GM19043 (cell line): ENCODE data around the gene SLC25A33.
"Not testable (repeated sequence)": the region's sequence is repeated elsewhere in the genome, so short reads cannot be mapped to it uniquely, and the experiment has no call there.

Experiments
- ATAC-seq: cut with Tn5 transposase; IDR thresholded peaks from one replicate; pipeline ENCODE4 v1.9.1; 2021; ENCODE audit warnings: low read depth; ENCODE audit not compliant: unreplicated experiment

Gene SLC25A33

GRCh38 chr1:9538669-9539164 lies 548 bp upstream of the SLC25A33 start:
- no peak for ATAC-seq

GRCh38 chr1:9539829-9540550 lies 725 bp downstream of the SLC25A33 start:
- ATAC-seq, result peak; percentile 34

- ATAC-seq, result no peak
Observed at GRCh38 chr1:9542430-9542829, 3.2 kb downstream of the SLC25A33 start.

- no peak for ATAC-seq
Observed at GRCh38 chr1:9544926-9545325, 5.7 kb downstream of the SLC25A33 start.

- no peak for ATAC-seq
Observed at GRCh38 chr1:9549955-9550546, 10.8 kb downstream of the SLC25A33 start.

GRCh38 chr1:9551984-9552383 lies 12.7 kb downstream of the SLC25A33 start:
- ATAC-seq, result no peak

- ATAC-seq, result no peak
Observed at GRCh38 chr1:9553736-9554144, 14.5 kb downstream of the SLC25A33 start.

- no peak for ATAC-seq
Observed at GRCh38 chr1:9555942-9556341, 16.7 kb downstream of the SLC25A33 start.

- ATAC-seq, result no peak
Observed at GRCh38 chr1:9557624-9558023, 18.4 kb downstream of the SLC25A33 start.

GRCh38 chr1:9558271-9558945 lies 19.1 kb downstream of the SLC25A33 start:
- no peak for ATAC-seq

GRCh38 chr1:9558946-9559545 lies 19.8 kb downstream of the SLC25A33 start:
- ATAC-seq, result no peak

GRCh38 chr1:9559673-9560072 lies 20.4 kb downstream of the SLC25A33 start:
- ATAC-seq, result no peak

GRCh38 chr1:9560090-9560489 lies 20.8 kb downstream of the SLC25A33 start:
- ATAC-seq, result not testable (repeated sequence)

GRCh38 chr1:9561429-9561828 lies 22.2 kb downstream of the SLC25A33 start:
- ATAC-seq, result no peak

- ATAC-seq, result no peak
Observed at GRCh38 chr1:9569267-9569666, 30.0 kb downstream of the SLC25A33 start.

GRCh38 chr1:9570886-9571529 lies 31.7 kb downstream of the SLC25A33 start:
- not testable (repeated sequence) for ATAC-seq

- no peak for ATAC-seq
Observed at GRCh38 chr1:9573723-9574122, 34.5 kb downstream of the SLC25A33 start.

- no peak for ATAC-seq
Observed at GRCh38 chr1:9575486-9575885, 36.2 kb downstream of the SLC25A33 start.

GRCh38 chr1:9576903-9577302 lies 37.6 kb downstream of the SLC25A33 start:
- ATAC-seq, result no peak

GRCh38 chr1:9577423-9577822 lies 38.2 kb downstream of the SLC25A33 start:
- ATAC-seq, result no peak

GRCh38 chr1:9580942-9581341 lies 41.7 kb downstream of the SLC25A33 start:
- ATAC-seq, result no peak
